H9 (cell line): ENCODE data around the gene IQSEC1. TPM values are rescaled to one million over a fixed set of nuclear protein-coding genes. Genes with fewer than 3 reads are reported as not detected.

Source experiments
- DNase-seq: peaks from one replicate; pipeline ENCODE4 v3.0.0-alpha.2; 2017
- H2AFZ ChIP-seq: one replicate; pipeline ENCODE4 v1.6.1; 2013; ENCODE audit warnings: mild to moderate bottlenecking, low read length, control low read depth, moderate library complexity
- H2AK5ac ChIP-seq: 2 replicates; pipeline ENCODE4 v1.6.1; 2013; ENCODE audit warnings: low read length, control low read depth, mixed read lengths; ENCODE audit not compliant: insufficient read length
- H2BK120ac ChIP-seq: one replicate; pipeline ENCODE4 v1.6.1; 2013; ENCODE audit warnings: low read depth, mild to moderate bottlenecking, low read length, control low read depth, inconsistent platforms; ENCODE audit not compliant: poor library complexity, severe bottlenecking
- H2BK12ac ChIP-seq: 2 replicates; pipeline ENCODE4 v1.6.1; 2013; ENCODE audit warnings: low read length, control low read depth, mixed read lengths, low read depth; ENCODE audit not compliant: insufficient read length
- H2BK15ac ChIP-seq: 2 replicates; pipeline ENCODE4 v1.6.1; 2013; ENCODE audit warnings: low read depth, low read length, control low read depth
- H2BK20ac ChIP-seq: one replicate; pipeline ENCODE4 v1.6.1; 2013; ENCODE audit warnings: low read depth, mild to moderate bottlenecking, low read length, control low read depth, inconsistent platforms; ENCODE audit not compliant: poor library complexity, severe bottlenecking
- H2BK5ac ChIP-seq: 2 replicates; pipeline ENCODE4 v1.6.1; 2013; ENCODE audit warnings: low read length, control low read depth, mixed read lengths; ENCODE audit not compliant: insufficient read length
- H3K14ac ChIP-seq: 2 replicates; pipeline ENCODE4 v1.6.1; 2013; ENCODE audit warnings: low read length, control low read depth; ENCODE audit not compliant: insufficient read depth
- H3K18ac ChIP-seq: 2 replicates; pipeline ENCODE4 v1.6.1; 2013; ENCODE audit warnings: low read depth, mild to moderate bottlenecking, mixed read lengths, low read length, control low read depth; ENCODE audit not compliant: insufficient read length
- H3K23ac ChIP-seq: 2 replicates; pipeline ENCODE4 v1.6.1; 2013; ENCODE audit warnings: low read length, control low read depth, mixed read lengths, low read depth; ENCODE audit not compliant: insufficient read length
- H3K23me2 ChIP-seq: 2 replicates; pipeline ENCODE4 v1.6.1; 2013; ENCODE audit warnings: low read depth, mild to moderate bottlenecking, mixed read lengths, low read length, control low read depth; ENCODE audit not compliant: insufficient read length, poor library complexity, severe bottlenecking
- H3K27ac ChIP-seq: 2 replicates; pipeline ENCODE4 v1.5.1; 2013; ENCODE audit warnings: low read length, control low read depth, mixed read lengths, low read depth; ENCODE audit not compliant: insufficient read length
- H3K27me3 ChIP-seq: 2 replicates; pipeline ENCODE4 v1.6.1; 2013; ENCODE audit warnings: low read length, control low read depth, inconsistent platforms; ENCODE audit not compliant: insufficient read depth
- H3K4ac ChIP-seq: 2 replicates; pipeline ENCODE4 v1.6.1; 2013; ENCODE audit warnings: low read depth, mild to moderate bottlenecking, control low read depth, inconsistent platforms, low read length, moderate library complexity
- H3K4me1 ChIP-seq: 2 replicates; pipeline ENCODE4 v1.6.1; 2013; ENCODE audit warnings: low read length, control low read depth, inconsistent platforms; ENCODE audit not compliant: insufficient read depth
- H3K4me2 ChIP-seq: 2 replicates; pipeline ENCODE4 v1.6.1; 2013; ENCODE audit warnings: low read length, control low read depth, mixed read lengths; ENCODE audit not compliant: insufficient read length, insufficient read depth
- H3K56ac ChIP-seq: 2 replicates; pipeline ENCODE4 v1.6.1; 2013; ENCODE audit warnings: low read depth, mild to moderate bottlenecking, mixed read lengths, low read length, control low read depth; ENCODE audit not compliant: insufficient read length
- H3K79me1 ChIP-seq: 2 replicates; pipeline ENCODE4 v1.6.1; 2013; ENCODE audit warnings: low read depth, mild to moderate bottlenecking, moderate library complexity, low read length, control low read depth, inconsistent platforms; ENCODE audit not compliant: insufficient read depth, poor library complexity, severe bottlenecking
- H3K79me2 ChIP-seq: 2 replicates; pipeline ENCODE4 v1.6.1; 2013; ENCODE audit warnings: low read length, control low read depth, inconsistent platforms; ENCODE audit not compliant: insufficient read depth
- H3K9ac ChIP-seq: 2 replicates; pipeline ENCODE4 v1.6.1; 2013; ENCODE audit warnings: low read length, control low read depth, mixed read lengths; ENCODE audit not compliant: insufficient read length; ENCODE audit errors: extremely low read depth
- H3K9me3 ChIP-seq: one replicate; pipeline ENCODE4 v1.6.1; 2013; ENCODE audit warnings: low read depth, low read length, inconsistent platforms; ENCODE audit not compliant: control insufficient read depth
- H3T11ph ChIP-seq: one replicate; pipeline ENCODE4 v1.6.1; 2013; ENCODE audit warnings: mild to moderate bottlenecking, low read length, control low read depth, inconsistent platforms
- H4K20me1 ChIP-seq: one replicate; pipeline ENCODE4 v1.6.1; 2013; ENCODE audit not compliant: control insufficient read depth, insufficient read length, insufficient read depth
- H4K5ac ChIP-seq: 2 replicates; pipeline ENCODE4 v1.6.1; 2013; ENCODE audit warnings: low read depth, mild to moderate bottlenecking, mixed read lengths, low read length, control low read depth; ENCODE audit not compliant: insufficient read length
- H4K8ac ChIP-seq: replicated peaks from 2 replicates; pipeline ENCODE4 v1.6.1; 2013; ENCODE audit warnings: low read length, control low read depth, mixed read lengths, low read depth; ENCODE audit not compliant: insufficient read length
- H4K91ac ChIP-seq: 2 replicates; pipeline ENCODE4 v1.6.1; 2013; ENCODE audit warnings: low read depth, mild to moderate bottlenecking, moderate library complexity, mixed read lengths, low read length, control low read depth; ENCODE audit not compliant: insufficient read length
- H3K27ac Mint-ChIP-seq, 3 experiments: 2 replicates in 2 of 3; 3 replicates in 1 of 3; pipeline ENCODE4 v1.8.0; 2020 to 2021; ENCODE audit warnings: mixed read lengths in 3 of 3, mild to moderate bottlenecking in 1 of 3, moderate library complexity in 1 of 3
- H3K27me3 Mint-ChIP-seq: 2 replicates; pipeline ENCODE4 v1.8.0; 2021; ENCODE audit warnings: low read depth, mild to moderate bottlenecking, moderate library complexity, mixed read lengths
- H3K36me3 Mint-ChIP-seq, 3 experiments: 2 replicates in 2 of 3; 3 replicates in 1 of 3; pipeline ENCODE4 v1.8.0; 2020 to 2021; ENCODE audit warnings: low read depth in 3 of 3, mixed read lengths in 3 of 3; ENCODE audit not compliant: insufficient read depth in 1 of 3
- H3K4me1 Mint-ChIP-seq, 2 experiments: 2 replicates each; pipeline ENCODE4 v1.8.0; 2020; ENCODE audit warnings: mixed read lengths in 2 of 2
- H3K4me3 Mint-ChIP-seq, 2 experiments: 2 replicates in 1 of 2; 3 replicates in 1 of 2; pipeline ENCODE4 v1.8.0; 2020 to 2021; ENCODE audit warnings: mild to moderate bottlenecking in 2 of 2, mixed read lengths in 2 of 2, moderate library complexity in 1 of 2
- H3K9me3 Mint-ChIP-seq, 2 experiments: 2 replicates in 1 of 2; 3 replicates in 1 of 2; pipeline ENCODE4 v1.8.0; 2020; ENCODE audit warnings: mild to moderate bottlenecking in 2 of 2, mixed read lengths in 2 of 2, moderate library complexity in 1 of 2
- WGBS: extraction: QIAGEN DNeasy Blood & Tissue Kit; methylation state at CpG from one replicate; pipeline ENCODE4 v1.1.7; 2013; ENCODE audit warnings: missing lambda C conversion rate, low lambda C conversion rate, mixed read lengths; ENCODE audit not compliant: insufficient read length; ENCODE audit errors: extremely low coverage; 5-methylcytosine and 5-hydroxymethylcytosine counted together
- total RNA-seq: library from RNA; stranded (reverse); gene quantifications from 2 replicates; pipeline ENCODE4 v1.2.1, GENCODE V29; 2021
- TF ChIP-seq, protein P1 (sequence below): fragments of 200-600 bp; sonication (generic); conservative IDR thresholded peaks from 3 replicates; pipeline ENCODE4 v1.8.0; 2021; ENCODE audit warnings: antibody characterized with exemption, mild to moderate bottlenecking

The IQSEC1 gene
- total RNA-seq, 1 experiment from 2014 or later: 19.1 TPM

DNA sequence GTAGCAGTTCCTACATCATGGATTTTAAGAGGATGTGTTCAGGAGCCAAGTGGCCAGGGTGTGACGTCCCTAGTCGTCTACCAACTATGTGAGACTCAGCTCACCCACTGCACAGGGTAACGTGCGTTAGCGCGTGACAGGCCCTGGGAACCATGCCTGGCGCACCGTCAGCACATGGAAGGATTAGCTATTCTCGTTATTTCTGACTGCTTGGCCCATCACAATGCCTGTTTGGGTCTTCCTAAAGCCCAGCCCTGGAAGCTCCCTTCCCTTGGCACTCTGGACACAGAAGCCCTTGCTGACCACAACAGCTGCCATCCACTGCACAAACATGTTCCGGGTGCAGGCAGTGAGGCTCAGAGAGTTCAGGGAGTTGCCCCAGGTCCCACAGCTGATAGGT lies 140.9 kb downstream of the IQSEC1 start:
- H4K5ac ChIP-seq: no peak overlapping the region
- H3K4me3 Mint-ChIP-seq: no peak overlapping the region
- no peak overlapping the region for H3K56ac ChIP-seq
- H3K4me2 ChIP-seq: no peak overlapping the region
- H3T11ph ChIP-seq: no peak overlapping the region
- TF ChIP-seq, protein P1, sequence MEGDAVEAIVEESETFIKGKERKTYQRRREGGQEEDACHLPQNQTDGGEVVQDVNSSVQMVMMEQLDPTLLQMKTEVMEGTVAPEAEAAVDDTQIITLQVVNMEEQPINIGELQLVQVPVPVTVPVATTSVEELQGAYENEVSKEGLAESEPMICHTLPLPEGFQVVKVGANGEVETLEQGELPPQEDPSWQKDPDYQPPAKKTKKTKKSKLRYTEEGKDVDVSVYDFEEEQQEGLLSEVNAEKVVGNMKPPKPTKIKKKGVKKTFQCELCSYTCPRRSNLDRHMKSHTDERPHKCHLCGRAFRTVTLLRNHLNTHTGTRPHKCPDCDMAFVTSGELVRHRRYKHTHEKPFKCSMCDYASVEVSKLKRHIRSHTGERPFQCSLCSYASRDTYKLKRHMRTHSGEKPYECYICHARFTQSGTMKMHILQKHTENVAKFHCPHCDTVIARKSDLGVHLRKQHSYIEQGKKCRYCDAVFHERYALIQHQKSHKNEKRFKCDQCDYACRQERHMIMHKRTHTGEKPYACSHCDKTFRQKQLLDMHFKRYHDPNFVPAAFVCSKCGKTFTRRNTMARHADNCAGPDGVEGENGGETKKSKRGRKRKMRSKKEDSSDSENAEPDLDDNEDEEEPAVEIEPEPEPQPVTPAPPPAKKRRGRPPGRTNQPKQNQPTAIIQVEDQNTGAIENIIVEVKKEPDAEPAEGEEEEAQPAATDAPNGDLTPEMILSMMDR: no peak
- no peak overlapping the region for H3K27ac Mint-ChIP-seq
- no peak overlapping the region for H3K27ac ChIP-seq
- H2BK15ac ChIP-seq: no peak overlapping the region
- no peaks in the 10 kb centered on the region for H3K4me1 Mint-ChIP-seq
- peaks cover 4 to 12% (median 9%) of the 10 kb centered on the region in 3 experiments; a peak in 5 of 7 replicates for H3K36me3 Mint-ChIP-seq
- no peak for DNase-seq
- no peaks in the 10 kb centered on the region for H3K79me1 ChIP-seq
- no peaks in the 10 kb centered on the region for H3K23me2 ChIP-seq
- no peaks in the 10 kb centered on the region for H4K20me1 ChIP-seq
- no peak overlapping the region for H3K4ac ChIP-seq
- no peaks in the 10 kb centered on the region for H3K4me1 ChIP-seq
- no peak overlapping the region for H2BK20ac ChIP-seq
- H2BK12ac ChIP-seq: no peak overlapping the region
- H3K79me2 ChIP-seq: no peaks in the 10 kb centered on the region
- no peak overlapping the region for H2BK120ac ChIP-seq
- H3K9ac ChIP-seq: no peak overlapping the region
- H2AFZ ChIP-seq: no peak overlapping the region
- no peak overlapping the region for H3K14ac ChIP-seq
- no peaks in the 10 kb centered on the region for H3K9me3 ChIP-seq
- H3K23ac ChIP-seq: no peak overlapping the region
- H3K27me3 ChIP-seq: no peaks in the 10 kb centered on the region
- no peak overlapping the region for H2AK5ac ChIP-seq
- no peaks in the 10 kb centered on the region for H3K9me3 Mint-ChIP-seq
- no peak overlapping the region for H4K91ac ChIP-seq
- no peak overlapping the region for H3K18ac ChIP-seq
- H2BK5ac ChIP-seq: no peak overlapping the region
- H3K27me3 Mint-ChIP-seq: no peaks in the 10 kb centered on the region
- no peak overlapping the region for H4K8ac ChIP-seq
- WGBS: no CpG with 5 or more reads among the region's 10 CpGs
